ENCODE data around the gene MAP7D3. TPM values are rescaled to one million over a fixed set of nuclear protein-coding genes. Genes with fewer than 3 reads are reported as not detected.

The MAP7D3 gene
- total RNA-seq, 4 donors from 2014 or later: 2.2 to 10.9 (median 5.2) TPM

DNA sequence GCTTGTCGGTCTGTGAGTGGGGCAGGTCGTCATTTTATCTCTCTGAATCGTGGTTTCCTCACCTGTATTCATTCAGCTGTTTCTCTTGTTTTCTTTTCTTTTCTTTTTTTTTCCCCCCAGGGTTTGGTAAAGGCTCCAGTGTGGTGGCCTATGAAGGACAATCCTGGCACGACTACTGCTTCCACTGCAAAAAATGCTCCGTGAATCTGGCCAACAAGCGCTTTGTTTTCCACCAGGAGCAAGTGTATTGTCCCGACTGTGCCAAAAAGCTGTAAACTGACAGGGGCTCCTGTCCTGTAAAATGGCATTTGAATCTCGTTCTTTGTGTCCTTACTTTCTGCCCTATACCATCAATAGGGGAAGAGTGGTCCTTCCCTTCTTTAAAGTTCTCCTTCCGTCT, 41.4 kb downstream of the MAP7D3 start:
- Histone ChIP-seq H3K36me3 (peaks cover 0 to 5% (median 0%) of the 10 kb centered on the region in 4 donors), H3K9me3 (no peaks in the 10 kb centered on the region), H3K27me3 (no peaks in the 10 kb centered on the region), H3K27ac (peak overlapping the region; percentile 77 to 82 (median 80)), H3K4me3 (no peak overlapping the region), H3K4me1 (peaks cover 0 to 13% (median 3%) of the 10 kb centered on the region in 4 donors)
- DNase-seq: no peak
- WGBS, 2 donors (ENCODE audit: low coverage in 1 of 2): 54% methylated on average over 9 of the region's 9 CpGs; no CpG with 5 or more reads in 1 of the 2 donors
- in situ Hi-C loops (cut with MboI; ENCODE audit: low pct_ligation_motif_present in 1 of 4, low pct_unique_long_range_greater_than_20kb in 1 of 4, low sequenced_read_pairs in 3 of 4) (loop anchor here in 2 of 4 donors (10.0 to 25.0 kb wide), 2 partner anchors 172 to 185 kb away; no protein-coding TSS in a partner anchor), intact Hi-C loops (cut with DNase I; ENCODE audit: low total_unique reads) (loop anchor here (5.0 kb wide), 1 partner anchor 37 kb away; no protein-coding TSS in a partner anchor)
- TF ChIP-seq POLR2A (IDR thresholded peaks at IDR 0.05) (no peak), POLR2AphosphoS5 (IDR thresholded peaks at IDR 0.05) (no peak), EP300 (IDR thresholded peaks at IDR 0.05; ENCODE audit: low read depth) (no peak), CTCF (IDR thresholded peaks at IDR 0.05) (no peak)

- Histone ChIP-seq H3K36me3 (peaks cover 0 to 5% (median 0%) of the 10 kb centered on the region in 4 donors), H3K9me3 (no peaks in the 10 kb centered on the region), H3K27ac (peak overlapping the region; percentile 77 to 82 (median 80)), H3K4me1 (peaks cover 4 to 19% (median 9%) of the 10 kb centered on the region in 4 donors), H3K27me3 (no peaks in the 10 kb centered on the region), H3K4me3 (no peak overlapping the region)
- intact Hi-C loops (cut with DNase I; ENCODE audit: low total_unique reads) (loop anchor here (5.0 kb wide), 1 partner anchor 37 kb away; no protein-coding TSS in a partner anchor), in situ Hi-C loops (cut with MboI; ENCODE audit: low pct_ligation_motif_present in 1 of 4, low pct_unique_long_range_greater_than_20kb in 1 of 4, low sequenced_read_pairs in 3 of 4) (loop anchor here in 1 of 4 donors (25.0 kb wide), 1 partner anchor 172 kb away; no protein-coding TSS in a partner anchor)
- 49% methylated on average over 28 of the region's 28 CpGs; no CpG with 5 or more reads in 1 of the 2 donors for WGBS, 2 donors (ENCODE audit: low coverage in 1 of 2)
- peak; percentile 45 for DNase-seq
- TF ChIP-seq CTCF (IDR thresholded peaks at IDR 0.05) (peak; percentile 40 to 65 (median 54)), EP300 (IDR thresholded peaks at IDR 0.05; ENCODE audit: low read depth) (no peak), POLR2A (IDR thresholded peaks at IDR 0.05) (no peak), POLR2AphosphoS5 (IDR thresholded peaks at IDR 0.05) (peak in 1 of 3 donors; percentile 13)
Observed at GRCh38 chrX:136209016-136209738, 42.0 kb downstream of the MAP7D3 start.

DNA sequence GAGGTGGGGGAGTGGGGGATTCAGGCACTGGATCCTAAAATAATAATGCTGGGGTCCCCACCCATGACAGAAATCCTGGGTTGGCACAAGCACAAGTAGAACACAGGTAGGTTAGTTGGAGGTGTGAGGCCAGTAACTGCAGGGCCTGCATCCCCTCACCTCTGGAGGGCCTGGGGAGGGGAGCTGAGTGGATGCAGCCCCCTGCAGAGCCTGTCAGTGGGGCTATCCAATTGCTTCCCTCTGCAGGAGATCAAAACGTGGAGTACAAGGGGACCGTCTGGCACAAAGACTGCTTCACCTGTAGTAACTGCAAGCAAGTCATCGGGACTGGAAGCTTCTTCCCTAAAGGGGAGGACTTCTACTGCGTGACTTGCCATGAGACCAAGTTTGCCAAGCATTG, 43.7 kb downstream of the MAP7D3 start:
- Histone ChIP-seq H3K36me3 (peaks cover 0 to 5% (median 0%) of the 10 kb centered on the region in 4 donors), H3K27me3 (no peaks in the 10 kb centered on the region), H3K4me3 (no peak overlapping the region), H3K9me3 (no peaks in the 10 kb centered on the region), H3K4me1 (peaks cover 11 to 29% (median 12%) of the 10 kb centered on the region in 4 donors), H3K27ac (peak overlapping the region; percentile 77 to 82 (median 80))
- intact Hi-C loops (cut with DNase I; ENCODE audit: low total_unique reads) (loop anchor here (5.0 kb wide), 1 partner anchor 35 kb away; no protein-coding TSS in a partner anchor), in situ Hi-C loops (cut with MboI; ENCODE audit: low pct_ligation_motif_present in 1 of 4, low pct_unique_long_range_greater_than_20kb in 1 of 4, low sequenced_read_pairs in 3 of 4) (loop anchor here in 1 of 4 donors (25.0 kb wide), 1 partner anchor 170 kb away; no protein-coding TSS in a partner anchor)
- TF ChIP-seq POLR2AphosphoS5 (IDR thresholded peaks at IDR 0.05): peak in 1 of 3 donors; percentile 5
- no peak for TF ChIP-seq EP300 (IDR thresholded peaks at IDR 0.05; ENCODE audit: low read depth)
- TF ChIP-seq POLR2A (IDR thresholded peaks at IDR 0.05): no peak
- DNase-seq: no peak
- 71% methylated on average over 4 of the region's 4 CpGs; no CpG with 5 or more reads in 1 of the 2 donors for WGBS, 2 donors (ENCODE audit: low coverage in 1 of 2)

DNA sequence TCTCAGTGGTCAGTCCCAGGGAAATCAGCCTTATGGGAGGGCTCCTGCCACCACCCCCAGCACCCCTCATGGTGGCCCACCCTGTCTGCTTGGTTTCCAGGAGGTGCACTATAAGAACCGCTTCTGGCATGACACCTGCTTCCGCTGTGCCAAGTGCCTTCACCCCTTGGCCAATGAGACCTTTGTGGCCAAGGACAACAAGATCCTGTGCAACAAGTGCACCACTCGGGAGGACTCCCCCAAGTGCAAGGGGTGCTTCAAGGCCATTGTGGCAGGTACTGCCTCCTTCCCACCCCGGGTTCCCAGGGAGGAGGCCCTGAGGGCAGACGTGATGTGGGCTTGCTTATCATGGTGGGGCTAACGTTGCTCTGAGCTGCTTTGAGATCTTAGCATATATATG, 44.3 kb downstream of the MAP7D3 start:
- peaks cover 0 to 5% (median 0%) of the 10 kb centered on the region in 4 donors for H3K36me3 ChIP-seq
- no peak for TF ChIP-seq POLR2A (IDR thresholded peaks at IDR 0.05)
- TF ChIP-seq CTCF (IDR thresholded peaks at IDR 0.05): no peak
- no peak for TF ChIP-seq EP300 (IDR thresholded peaks at IDR 0.05; ENCODE audit: low read depth)
- no peak for TF ChIP-seq POLR2AphosphoS5 (IDR thresholded peaks at IDR 0.05)
- intact Hi-C loops (cut with DNase I; ENCODE audit: low total_unique reads): loop anchor here (5.0 kb wide), 1 partner anchor 35 kb away; no protein-coding TSS in a partner anchor
- peaks cover 11 to 32% (median 12%) of the 10 kb centered on the region in 4 donors for H3K4me1 ChIP-seq
- peak overlapping the region; percentile 77 to 82 (median 80) for H3K27ac ChIP-seq
- WGBS, 2 donors (ENCODE audit: low coverage in 1 of 2): 72% methylated on average over 6 of the region's 6 CpGs; no CpG with 5 or more reads in 1 of the 2 donors
- in situ Hi-C loops (cut with MboI; ENCODE audit: low pct_ligation_motif_present in 1 of 4, low pct_unique_long_range_greater_than_20kb in 1 of 4, low sequenced_read_pairs in 3 of 4): loop anchor here in 1 of 4 donors (25.0 kb wide), 1 partner anchor 170 kb away; no protein-coding TSS in a partner anchor
- no peak overlapping the region for H3K4me3 ChIP-seq
- no peaks in the 10 kb centered on the region for H3K27me3 ChIP-seq
- no peak for DNase-seq
- no peaks in the 10 kb centered on the region for H3K9me3 ChIP-seq

Data from transverse colon (tissue), 4 donors.